Panc1 (cell line): ENCODE results near the gene SIGLEC1. TPM values are rescaled to one million over a fixed set of nuclear protein-coding genes. Genes with fewer than 3 reads are reported as not detected.

Experiments
- ATAC-seq: fragments of 200-7000 bp; cut with Tn5 transposase; 2 replicates; pipeline ENCODE4 v1.9.1; 2020; ENCODE audit warnings: mild to moderate bottlenecking, moderate library complexity
- BruUV-seq: library from RNA; stranded (reverse); fragments of 400-500 nt; replicated peaks from 2 replicates; lab custom pipeline; 2021; lab: Mats Ljungman, UMichigan
- CTCF ChIA-PET: fragments of 300-600 bp; sonication (Branson Sonifier 250); formaldehyde crosslinking; loops from one replicate; lab custom pipeline; 2022; ENCODE audit warnings: antibody characterized with exemption; lab: Charles Lee
- POLR2A ChIA-PET: fragments of 300-600 bp; sonication (Branson Sonifier 250); formaldehyde crosslinking; loops from one replicate; lab custom pipeline; 2022; ENCODE audit warnings: antibody characterized with exemption; lab: Charles Lee
- DNase-seq: peaks from one replicate; pipeline ENCODE4 v3.0.0-alpha.2; 2010; ENCODE audit warnings: low read depth, low spot score
- H3K27ac ChIP-seq: 2 replicates; pipeline ENCODE4 v1.5.1; 2011; ENCODE audit warnings: mild to moderate bottlenecking, low read length, inconsistent platforms
- H3K27me3 ChIP-seq: fragments of 200-500 bp; sonication (Bioruptor generic); 2 replicates; pipeline ENCODE4 v1.6.0; 2014; ENCODE audit warnings: low read length, inconsistent platforms; ENCODE audit not compliant: control insufficient read depth, insufficient read depth
- H3K36me3 ChIP-seq: fragments of 200-500 bp; sonication (Bioruptor generic); 2 replicates; pipeline ENCODE4 v1.5.1; 2014; ENCODE audit warnings: inconsistent platforms, mild to moderate bottlenecking, low read length, moderate library complexity; ENCODE audit not compliant: control insufficient read depth, insufficient read depth
- H3K4me1 ChIP-seq: 2 replicates; pipeline ENCODE4 v1.5.1; 2011; ENCODE audit warnings: inconsistent platforms, mild to moderate bottlenecking, low read length, moderate library complexity; ENCODE audit not compliant: control insufficient read depth, insufficient read depth
- H3K4me3 ChIP-seq, 2 experiments: 2 replicates each; pipeline ENCODE4 v1.5.1; 2011 to 2012; ENCODE audit warnings: low read depth in 2 of 2, low read length in 2 of 2, mild to moderate bottlenecking in 2 of 2, inconsistent platforms in 1 of 2, moderate library complexity in 1 of 2
- H3K9me3 ChIP-seq: fragments of 200-500 bp; sonication (Bioruptor generic); 2 replicates; pipeline ENCODE4 v1.5.1; 2014; ENCODE audit warnings: low read depth, mild to moderate bottlenecking, inconsistent platforms, low read length, moderate library complexity; ENCODE audit not compliant: control insufficient read depth, insufficient read depth
- CTCF ChIP-seq: fragments of 450-650 bp; IDR thresholded peaks from 2 replicates; pipeline ENCODE4 v1.5.1; 2017; ENCODE audit warnings: mild to moderate bottlenecking
- POLR2AphosphoS5 ChIP-seq: IDR thresholded peaks from 2 replicates; pipeline ENCODE4 v1.6.1; 2012; ENCODE audit warnings: mild to moderate bottlenecking, low read depth, low read length, moderate library complexity
- REST ChIP-seq, 2 experiments: IDR thresholded peaks; 2 replicates each; pipeline ENCODE4 v1.6.1; 2011 to 2012; ENCODE audit warnings: low read depth in 2 of 2, control low read depth in 1 of 2, low read length in 1 of 2, mild to moderate bottlenecking in 1 of 2, moderate library complexity in 1 of 2; ENCODE audit not compliant: insufficient read depth in 1 of 2
- SIN3A ChIP-seq: IDR thresholded peaks from 2 replicates; pipeline ENCODE4 v1.6.1; 2012; ENCODE audit warnings: low read depth, mild to moderate bottlenecking, low read length, moderate library complexity, borderline replicate concordance; ENCODE audit not compliant: insufficient read depth
- TCF7L2 ChIP-seq: IDR thresholded peaks from 2 replicates; pipeline ENCODE4 v1.6.1; 2011; ENCODE audit warnings: mild to moderate bottlenecking, low read depth, low read length, inconsistent platforms
- in situ Hi-C: cut with HindIII; loops from 2 replicates; pipeline ENCODE4 v1.10.0; 2016; ENCODE audit warnings: low sequenced_read_pairs, low pct_unique_long_range_greater_than_20kb
- intact Hi-C: fragments of 100-400 bp; cut with micrococcal nuclease; formaldehyde crosslinking; loops from one replicate; pipeline ENCODE4 v1.10.0; 2022; ENCODE audit not compliant: unreplicated experiment
- total RNA-seq: library from RNA; stranded (reverse); gene quantifications from one replicate; pipeline ENCODE4 v1.2.1, GENCODE V29; 2021; ENCODE audit not compliant: unreplicated experiment

SIGLEC1 gene
- total RNA-seq, 1 experiment from 2014 or later: 0.03 TPM

DNA sequence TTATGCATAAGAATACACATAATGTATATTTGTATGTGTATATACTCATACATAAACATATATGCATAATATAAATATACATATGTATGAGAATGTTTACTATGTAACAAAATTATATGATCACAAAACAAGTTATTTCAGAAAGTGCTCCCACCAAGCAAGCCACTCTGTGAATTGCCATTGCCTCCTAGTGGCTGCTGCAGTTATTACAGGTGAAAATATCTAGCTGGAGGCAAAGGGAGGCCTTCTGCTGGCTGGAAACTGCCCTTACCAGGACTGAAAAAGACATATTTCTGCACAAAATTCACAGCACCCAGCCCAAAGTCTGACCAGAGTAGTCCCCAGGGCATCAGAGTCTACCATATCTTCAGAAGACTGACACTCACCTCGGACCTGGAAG is 16.2 kb downstream of the SIGLEC1 start:
- CTCF ChIA-PET: interaction anchor here (0.7 to 1.8 kb wide), 2 partner anchors 11 to 32 kb away, joined by 3 to 7 read pairs; no protein-coding TSS in a partner anchor
- H3K27me3 ChIP-seq: no peaks in the 10 kb centered on the region

DNA sequence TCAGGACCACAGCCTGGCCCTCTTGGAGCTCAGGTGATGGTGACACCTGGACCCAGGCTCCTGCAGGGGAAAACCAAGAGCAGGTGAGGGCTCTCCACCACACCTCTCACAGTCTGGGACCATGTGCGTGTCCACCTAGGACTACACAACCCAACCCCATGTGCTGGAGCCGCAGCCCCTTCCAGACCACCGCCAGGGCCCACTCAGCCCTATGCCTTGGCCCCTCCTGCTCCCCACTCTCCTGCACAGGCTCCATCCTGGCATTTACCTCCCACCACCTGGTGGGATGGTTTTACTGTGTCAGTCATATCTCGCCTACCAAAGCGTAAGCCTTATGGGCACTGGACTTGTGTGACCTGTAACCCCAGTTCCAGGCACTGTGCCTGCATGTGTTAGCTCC is 17.5 kb downstream of the SIGLEC1 start:
- CTCF ChIA-PET: no interaction called here
- no peaks in the 10 kb centered on the region for H3K4me1 ChIP-seq
- in situ Hi-C loops: no loop called here
- BruUV-seq: no TSS peak
- no peak overlapping the region for H3K27ac ChIP-seq
- no peaks in the 10 kb centered on the region for H3K36me3 ChIP-seq
- H3K9me3 ChIP-seq: no peaks in the 10 kb centered on the region
- no peaks in the 10 kb centered on the region for H3K27me3 ChIP-seq
- POLR2A ChIA-PET: interaction anchor here (0.6 kb wide), 1 partner anchor 46 kb away, joined by 6 read pairs; no protein-coding TSS in a partner anchor
- TF ChIP-seq CTCF (no peak), REST (IDR thresholded peaks at IDR 0.05; ENCODE audit: insufficient read depth in 1 of 2, low read depth in 2 of 2, low read length in 1 of 2) (no peak), TCF7L2 (no peak), SIN3A (no peak), POLR2AphosphoS5 (no peak)
- intact Hi-C loops: no loop called here
- ATAC-seq (no peak), DNase-seq (no peak)
- no peak overlapping the region for H3K4me3 ChIP-seq

More for the DNA sequence above, 16.2 kb downstream of the SIGLEC1 start:
- no peak for DNase-seq
- TF ChIP-seq REST (IDR thresholded peaks at IDR 0.05; ENCODE audit: insufficient read depth in 1 of 2, low read depth in 2 of 2, low read length in 1 of 2) (no peak), SIN3A (no peak), CTCF (no peak; the same call in 1 of the 2 replicates), TCF7L2 (no peak), POLR2AphosphoS5 (no peak)
- Histone ChIP-seq H3K9me3 (no peaks in the 10 kb centered on the region), H3K4me3 (no peak overlapping the region), H3K4me1 (no peaks in the 10 kb centered on the region), H3K36me3 (no peaks in the 10 kb centered on the region), H3K27ac (no peak overlapping the region)
- no TSS peak for BruUV-seq
- intact Hi-C loops (no loop called here), in situ Hi-C loops (no loop called here)
- ATAC-seq: no peak
- POLR2A ChIA-PET: no interaction called here
